Liver (tissue), 9 donors: Measurements from ENCODE around the gene AGFG1. TPM values are rescaled to one million over a fixed set of nuclear protein-coding genes. Genes with fewer than 3 reads are reported as not detected.

ENCODE experiments used
- DNase-seq: peaks from one replicate; pipeline ENCODE4 v3.0.0-alpha.2; 2017; ENCODE audit warnings: low spot score
- H3K27ac ChIP-seq, 2 donors: one replicate each; pipeline ENCODE4 v1.7.0; 2013; ENCODE audit warnings: inconsistent platforms in 2 of 2, low read length in 2 of 2, control low read depth in 1 of 2, low read depth in 1 of 2, mild to moderate bottlenecking in 1 of 2
- H3K27me3 ChIP-seq, 4 donors: one replicate each; pipeline versions ENCODE4 v1.6.1 to v1.7.0; 2013; ENCODE audit warnings: low read length in 3 of 4, inconsistent platforms in 1 of 4, mild to moderate bottlenecking in 1 of 4, moderate library complexity in 1 of 4; ENCODE audit not compliant: control insufficient read depth in 4 of 4, insufficient read depth in 4 of 4
- H3K36me3 ChIP-seq, 4 donors: one replicate each; pipeline versions ENCODE4 v1.6.1 to v1.7.0; 2013; ENCODE audit warnings: low read length in 3 of 4, mild to moderate bottlenecking in 3 of 4, low read depth in 1 of 4, moderate library complexity in 1 of 4; ENCODE audit not compliant: control insufficient read depth in 4 of 4, insufficient read depth in 3 of 4
- H3K4me1 ChIP-seq, 4 donors: one replicate each; pipeline versions ENCODE4 v1.6.1 to v1.7.0; 2013; ENCODE audit warnings: low read length in 3 of 4, mild to moderate bottlenecking in 3 of 4, moderate library complexity in 1 of 4; ENCODE audit not compliant: control insufficient read depth in 4 of 4, insufficient read depth in 4 of 4
- H3K4me3 ChIP-seq, 3 donors: one replicate each; pipeline versions ENCODE4 v1.6.1 to v1.7.0; 2013; ENCODE audit warnings: low read length in 3 of 3, control low read depth in 1 of 3, low read depth in 1 of 3, mild to moderate bottlenecking in 1 of 3
- H3K9ac ChIP-seq, 2 donors: one replicate each; pipeline ENCODE4 v1.7.0; 2013; ENCODE audit warnings: low read length in 2 of 2, mild to moderate bottlenecking in 2 of 2, moderate library complexity in 2 of 2, control low read depth in 1 of 2, low read depth in 1 of 2
- H3K9me3 ChIP-seq, 4 donors: one replicate each; pipeline versions ENCODE4 v1.6.1 to v1.7.0; 2013; ENCODE audit warnings: low read length in 3 of 4; ENCODE audit not compliant: control insufficient read depth in 4 of 4
- ATF3 ChIP-seq: IDR thresholded peaks from 2 replicates; pipeline ENCODE4 v1.6.1; 2016; ENCODE audit warnings: antibody characterized with exemption
- CTCF ChIP-seq: fragments of 150-350 bp; IDR thresholded peaks from 2 replicates; pipeline ENCODE4 v1.5.1; 2017; ENCODE audit warnings: improper control_type of control experiment, low read depth, low read length; ENCODE audit not compliant: missing input control
- EGR1 ChIP-seq, 2 donors: IDR thresholded peaks; 2 replicates each; pipeline ENCODE4 v1.6.1; 2016 to 2018; ENCODE audit warnings: antibody characterized with exemption in 2 of 2, low read depth in 2 of 2
- FOXA1 ChIP-seq: IDR thresholded peaks from 2 replicates; pipeline ENCODE4 v1.6.1; 2016; ENCODE audit warnings: antibody characterized with exemption
- FOXA2 ChIP-seq: IDR thresholded peaks from 2 replicates; pipeline ENCODE4 v1.6.1; 2016; ENCODE audit warnings: antibody characterized with exemption
- GABPA ChIP-seq, 2 donors: IDR thresholded peaks in 1 of 2; conservative IDR thresholded peaks in 1 of 2; 2 replicates each; pipeline ENCODE4 v1.6.1; 2016; ENCODE audit warnings: antibody characterized with exemption in 2 of 2, mild to moderate bottlenecking in 1 of 2, moderate library complexity in 1 of 2
- NR2F2 ChIP-seq: IDR thresholded peaks from 2 replicates; pipeline ENCODE4 v1.6.1; 2016; ENCODE audit warnings: antibody characterized with exemption
- RAD21 ChIP-seq, 2 donors: IDR thresholded peaks; 2 replicates each; pipeline ENCODE4 v1.6.1; 2016; ENCODE audit warnings: antibody characterized with exemption in 2 of 2, mild to moderate bottlenecking in 2 of 2
- RXRA ChIP-seq, 2 donors: IDR thresholded peaks; 2 replicates each; pipeline ENCODE4 v1.6.1; 2017 to 2018; ENCODE audit warnings: antibody characterized with exemption in 2 of 2, mild to moderate bottlenecking in 1 of 2
- SP1 ChIP-seq: IDR thresholded peaks from 2 replicates; pipeline ENCODE4 v1.6.1; 2018; ENCODE audit warnings: antibody characterized with exemption, mild to moderate bottlenecking
- TAF1 ChIP-seq: conservative IDR thresholded peaks from 2 replicates; pipeline ENCODE4 v1.6.1; 2016; ENCODE audit warnings: antibody characterized with exemption, mild to moderate bottlenecking
- YY1 ChIP-seq: IDR thresholded peaks from 2 replicates; pipeline ENCODE4 v1.6.1; 2016; ENCODE audit warnings: antibody characterized with exemption, mild to moderate bottlenecking
- ZBTB33 ChIP-seq: IDR thresholded peaks from 2 replicates; pipeline ENCODE4 v1.6.1; 2016; ENCODE audit warnings: antibody characterized with exemption
- WGBS: extraction: QIAGEN DNeasy Blood & Tissue Kit; methylation state at CpG from one replicate; pipeline ENCODE4 v1.1.7; 2013; 5-methylcytosine and 5-hydroxymethylcytosine counted together
- polyA plus RNA-seq, 2 donors: library from polyadenylated mRNA; stranded (reverse) in 1 of 2; unstranded in 1 of 2; fragments of 200-250 nt in 1 of 2; fragments of >200 nt in 1 of 2; fragmentation: Nextera tagmentation in 1 of 2; extraction: Ambion mirVana in 1 of 2; gene quantifications; one replicate each; pipeline versions ENCODE4 v1.2.1 to v1.2.3, GENCODE V29; 2013 to 2015
- total RNA-seq, 2 donors: library from RNA; depleted of rRNA; stranded (reverse); fragments of >200 nt; gene quantifications; one replicate each; pipeline ENCODE4 v1.2.3, GENCODE V29; 2014
- donor health status: healthy.
- donor health status: healthy.
- donor health status: healthy.
- donor health status: healthy.
- donor health status: healthy.

The AGFG1 gene
- total and polyA plus RNA-seq, 4 donors, result 8.5 to 49.7 (median 23.7) TPM

- Histone ChIP-seq H3K36me3 (no peaks in the 10 kb centered on the region), H3K27ac (no peak overlapping the region), H3K9me3 (no peaks in the 10 kb centered on the region), H3K27me3 (no peaks in the 10 kb centered on the region), H3K4me1 (peaks cover 0 to 8% (median 6%) of the 10 kb centered on the region in 4 donors), H3K9ac (no peak overlapping the region), H3K4me3 (no peak overlapping the region)
- WGBS, result 99% methylated on average over 2 of the region's 2 CpGs
- no peak for DNase-seq
- TF ChIP-seq FOXA2 (no peak), ATF3 (no peak), GABPA (IDR thresholded peaks at IDR 0.05 in 1 of 2, conservative IDR thresholded peaks at IDR 0.05 in 1 of 2) (no peak), EGR1 (IDR thresholded peaks at IDR 0.05; ENCODE audit: low read depth in 2 of 2) (no peak), RAD21 (IDR thresholded peaks at IDR 0.05) (no peak), NR2F2 (no peak), SP1 (no peak), RXRA (IDR thresholded peaks at IDR 0.05) (no peak), CTCF (no peak), ZBTB33 (no peak), FOXA1 (no peak), YY1 (no peak)
These were observed 15.9 kb upstream of the AGFG1 start for GRCh38 chr2:227456102-227456501.

GRCh38 chr2:227456772-227457171, 15.2 kb upstream of the AGFG1 start:
- H3K36me3 ChIP-seq, result no peaks in the 10 kb centered on the region
- H3K9ac ChIP-seq, result no peak overlapping the region
- no peak overlapping the region for H3K4me3 ChIP-seq
- WGBS, result 86% methylated on average over 4 of the region's 4 CpGs
- no peaks in the 10 kb centered on the region for H3K27me3 ChIP-seq
- H3K27ac ChIP-seq, result no peak overlapping the region
- TF ChIP-seq ZBTB33 (no peak), RXRA (IDR thresholded peaks at IDR 0.05) (no peak), RAD21 (IDR thresholded peaks at IDR 0.05) (no peak), SP1 (no peak), YY1 (no peak), GABPA (IDR thresholded peaks at IDR 0.05 in 1 of 2, conservative IDR thresholded peaks at IDR 0.05 in 1 of 2) (no peak), TAF1 (no peak)
- H3K9me3 ChIP-seq, result no peaks in the 10 kb centered on the region
- peaks cover 0 to under 1% (median 0%) of the 10 kb centered on the region in 4 donors for H3K4me1 ChIP-seq
- DNase-seq, result no peak
